Fibroblast of lung (primary cell): ENCODE measurements around the gene RCBTB2. TPM values are rescaled to one million over a fixed set of nuclear protein-coding genes. Genes with fewer than 3 reads are reported as not detected.

Experiments used
- DNase-seq, 2 donors: peaks; one replicate each; pipeline versions ENCODE4 v3.0.0 to v3.0.0-alpha.2; 2010; ENCODE audit warnings: low read depth in 2 of 2
- H2AFZ ChIP-seq: 2 replicates; pipeline ENCODE4 v1.5.1; 2012; ENCODE audit warnings: low read length, control low read depth, inconsistent platforms
- H3K27ac ChIP-seq: 2 replicates; pipeline ENCODE4 v1.5.1; 2011; ENCODE audit warnings: low read length, control low read depth; ENCODE audit not compliant: insufficient read depth
- H3K27me3 ChIP-seq: 2 replicates; pipeline ENCODE4 v1.5.1; 2011; ENCODE audit warnings: mild to moderate bottlenecking, low read length; ENCODE audit not compliant: control insufficient read depth, insufficient read depth
- H3K36me3 ChIP-seq: 2 replicates; pipeline ENCODE4 v1.5.1; 2011; ENCODE audit warnings: low read length; ENCODE audit not compliant: control insufficient read depth, insufficient read depth
- H3K4me1 ChIP-seq: 2 replicates; pipeline ENCODE4 v1.5.1; 2011; ENCODE audit warnings: low read length; ENCODE audit not compliant: control insufficient read depth, insufficient read depth; ENCODE audit errors: extremely low read depth
- H3K4me2 ChIP-seq: 2 replicates; pipeline ENCODE4 v1.5.1; 2011; ENCODE audit warnings: low read length, control low read depth; ENCODE audit not compliant: insufficient read depth; ENCODE audit errors: extremely low read depth
- H3K4me3 ChIP-seq, 4 experiments: fragments of 200-600 bp in 1 of 4; sonication (generic) in 1 of 4; replicated peaks in 1 of 4; 2 replicates each; pipeline ENCODE4 v1.5.1; 2011 to 2016; ENCODE audit warnings: low read length in 4 of 4, low read depth in 3 of 4, mild to moderate bottlenecking in 3 of 4, control low read depth in 2 of 4, inconsistent platforms in 1 of 4, mixed read lengths in 1 of 4; ENCODE audit not compliant: insufficient read depth in 1 of 4; ENCODE audit errors: control extremely low read depth in 1 of 4
- H3K79me2 ChIP-seq: 2 replicates; pipeline ENCODE4 v1.5.1; 2012; ENCODE audit warnings: mild to moderate bottlenecking, low read length, inconsistent platforms; ENCODE audit not compliant: control insufficient read depth, insufficient read depth
- H3K9ac ChIP-seq: 2 replicates; pipeline ENCODE4 v1.5.1; 2011; ENCODE audit warnings: mild to moderate bottlenecking, low read length, control low read depth; ENCODE audit not compliant: insufficient read depth
- H3K9me3 ChIP-seq: 2 replicates; pipeline ENCODE4 v1.5.1; 2012; ENCODE audit warnings: low read depth, low read length; ENCODE audit not compliant: control insufficient read depth, insufficient read depth
- H4K20me1 ChIP-seq: 2 replicates; pipeline ENCODE4 v1.5.1; 2011; ENCODE audit warnings: low read length; ENCODE audit not compliant: control insufficient read depth, insufficient read depth; ENCODE audit errors: extremely low read depth
- CTCF ChIP-seq, 2 donors: IDR thresholded peaks in 1 of 2; conservative IDR thresholded peaks in 1 of 2; 1 replicate in 1 of 2; 2 replicates in 1 of 2; pipeline ENCODE4 v1.5.1; 2011 to 2012; ENCODE audit warnings: low read length in 2 of 2, control low read depth in 1 of 2, inconsistent platforms in 1 of 2, low read depth in 1 of 2, mild to moderate bottlenecking in 1 of 2
- EZH2 ChIP-seq: IDR thresholded peaks from 2 replicates; pipeline ENCODE4 v1.5.1; 2012; ENCODE audit warnings: low read length, control low read depth, mild to moderate bottlenecking; ENCODE audit errors: missing control alignments
- polyA minus RNA-seq: library from RNA; depleted of rRNA, polyadenylated mRNA; stranded (reverse); fragments of >200 nt; gene quantifications from 2 replicates; pipeline ENCODE4 v1.2.3, GENCODE V29; 2011; ENCODE audit warnings: low replicate concordance
- polyA plus RNA-seq, 2 donors: library from polyadenylated mRNA; depleted of rRNA in 1 of 2; stranded (reverse) in 1 of 2; unstranded in 1 of 2; fragments of >200 nt; gene quantifications; 2 replicates each; pipeline ENCODE4 v1.2.1, GENCODE V29; 2011 to 2012; ENCODE audit warnings: missing spikeins in 1 of 2
- total RNA-seq: library from RNA; depleted of rRNA; stranded (reverse); fragments of >200 nt; gene quantifications from 2 replicates; pipeline ENCODE4 v1.2.1, GENCODE V29; 2014

The RCBTB2 gene
- 6.9 and 8.4 TPM in 2 replicates for total RNA-seq
- 6.0 and 9.6 TPM in 2 replicates for polyA plus RNA-seq
- 4.7 and 6.0 TPM in 2 replicates for polyA plus RNA-seq (2012)
- polyA minus RNA-seq: 1.7 and 2.4 TPM in 2 replicates

- H3K27me3 ChIP-seq: no peaks in the 10 kb centered on the region
- peak; percentile 94 to 98 for DNase-seq
- H3K4me2 ChIP-seq: peak within 1 kb of the TSS; percentile 96
- H3K9ac ChIP-seq: peak within 1 kb of the TSS; percentile 92
- peak within 1 kb of the TSS; percentile 74 for H2AFZ ChIP-seq
- peak within 1 kb of the TSS; percentile 93 for H3K27ac ChIP-seq
- no peaks in the 10 kb centered on the region for H3K9me3 ChIP-seq
- TF ChIP-seq CTCF (conservative IDR thresholded peaks at IDR 0.05 in 1 of 2, IDR thresholded peaks at IDR 0.05 in 1 of 2; ENCODE audit: low read depth in 1 of 2, low read length in 2 of 2): no peak
- no peak for TF ChIP-seq EZH2
- H3K4me3 ChIP-seq: peak within 1 kb of the TSS; percentile 74 to 90 (median 80)
- no peaks in the 10 kb centered on the region for H3K36me3 ChIP-seq
- no peaks in the 10 kb centered on the region for H4K20me1 ChIP-seq
- no peaks in the 10 kb centered on the region for H3K4me1 ChIP-seq
- no peaks in the 10 kb centered on the region for H3K79me2 ChIP-seq
Observed at GRCh38 chr13:48532506-48533499, at the start of gene RCBTB2. Gene RCBTB2 (minus strand): TSS chr13:48533080. CDS start chr13:48521939, 11,141 bp downstream.

GRCh38 chr13:48582084-48582483, 49.2 kb upstream of the RCBTB2 start:
- DNase-seq: no peak
- H3K79me2 ChIP-seq: no peaks in the 10 kb centered on the region
- no peak for TF ChIP-seq EZH2
- no peak overlapping the region for H3K9ac ChIP-seq
- no peak overlapping the region for H2AFZ ChIP-seq
- no peaks in the 10 kb centered on the region for H3K4me1 ChIP-seq
- H3K27ac ChIP-seq: no peak overlapping the region
- peaks cover 8% of the 10 kb centered on the region for H3K27me3 ChIP-seq
- H4K20me1 ChIP-seq: no peaks in the 10 kb centered on the region
- no peak overlapping the region for H3K4me2 ChIP-seq
- no peak overlapping the region for H3K4me3 ChIP-seq
- H3K9me3 ChIP-seq: no peaks in the 10 kb centered on the region
- no peaks in the 10 kb centered on the region for H3K36me3 ChIP-seq

GRCh38 chr13:48580896-48581295, 48.0 kb upstream of the RCBTB2 start:
- Histone ChIP-seq H3K79me2 (no peaks in the 10 kb centered on the region), H3K9ac (no peak overlapping the region), H3K27ac (no peak overlapping the region), H4K20me1 (no peaks in the 10 kb centered on the region), H3K9me3 (no peaks in the 10 kb centered on the region), H3K36me3 (no peaks in the 10 kb centered on the region), H3K27me3 (peaks cover 8% of the 10 kb centered on the region), H3K4me3 (no peak overlapping the region), H3K4me1 (no peaks in the 10 kb centered on the region), H2AFZ (no peak overlapping the region), H3K4me2 (no peak overlapping the region)
- TF ChIP-seq EZH2 (no peak), CTCF (conservative IDR thresholded peaks at IDR 0.05 in 1 of 2, IDR thresholded peaks at IDR 0.05 in 1 of 2; ENCODE audit: low read depth in 1 of 2, low read length in 2 of 2) (no peak)
- no peak for DNase-seq
